Neural cell (in vitro differentiated cells): ENCODE measurements around the gene AKT1S1. TPM values are rescaled to one million over a fixed set of nuclear protein-coding genes. Genes with fewer than 3 reads are reported as not detected.

Source experiments
- H2AFZ ChIP-seq: fragments of 200-600, 300-800 bp; sonication (generic), shearing (Covaris generic); 2 replicates; pipeline ENCODE4 v1.6.0; 2014; ENCODE audit warnings: low read depth, mild to moderate bottlenecking, antibody characterized with exemption, low read length, moderate library complexity
- H3F3A ChIP-seq: fragments of 200-600 bp; shearing (Covaris generic); 2 replicates; pipeline ENCODE4 v1.6.1; 2016; ENCODE audit warnings: mild to moderate bottlenecking, moderate library complexity, mixed read lengths, antibody characterized with exemption, low read length; ENCODE audit not compliant: insufficient read depth, poor library complexity, severe bottlenecking
- H3K27ac ChIP-seq: fragments of 200-600, 300-800 bp; sonication (generic), shearing (Covaris generic); 2 replicates; pipeline ENCODE4 v1.5.1; 2014; ENCODE audit warnings: mild to moderate bottlenecking, low read length, moderate library complexity
- H3K27me3 ChIP-seq: fragments of 300-800, 200-600 bp; sonication (generic), shearing (Covaris generic); 2 replicates; pipeline ENCODE4 v1.6.0; 2014; ENCODE audit warnings: mild to moderate bottlenecking, low read depth, low read length, moderate library complexity; ENCODE audit not compliant: insufficient read depth
- H3K36me3 ChIP-seq: fragments of 300-800, 200-600 bp; sonication (generic), shearing (Covaris generic); 2 replicates; pipeline ENCODE4 v1.5.1; 2014; ENCODE audit warnings: mild to moderate bottlenecking, antibody characterized with exemption, low read length, moderate library complexity; ENCODE audit not compliant: insufficient read depth
- H3K4me2 ChIP-seq: fragments of 300-800, 200-600 bp; sonication (generic), shearing (Covaris generic); 2 replicates; pipeline ENCODE4 v1.6.0; 2014; ENCODE audit warnings: mild to moderate bottlenecking, low read length
- H3K4me3 ChIP-seq: fragments of 300-800, 200-600 bp; sonication (generic), shearing (Covaris generic); 2 replicates; pipeline ENCODE4 v1.5.1; 2014; ENCODE audit warnings: mild to moderate bottlenecking, low read length, moderate library complexity
- H3K79me2 ChIP-seq: fragments of 200-600 bp; shearing (Covaris generic); replicated peaks from 2 replicates; pipeline ENCODE4 v1.6.0; 2014; ENCODE audit warnings: mild to moderate bottlenecking, low read length, moderate library complexity; ENCODE audit not compliant: insufficient read depth
- H3K9ac ChIP-seq: fragments of 300-800, 200-600 bp; sonication (generic), shearing (Covaris generic); 2 replicates; pipeline ENCODE4 v1.6.1; 2016; ENCODE audit warnings: mild to moderate bottlenecking, low read length, mixed read lengths
- H3K9me2 ChIP-seq: fragments of 200-600 bp; shearing (Covaris generic); 2 replicates; pipeline ENCODE4 v1.6.1; 2016; ENCODE audit warnings: mild to moderate bottlenecking, low read length, mixed read lengths; ENCODE audit not compliant: insufficient read depth
- H3K9me3 ChIP-seq: fragments of 200-600, 300-800 bp; sonication (generic), shearing (Covaris generic); 2 replicates; pipeline ENCODE4 v1.6.1; 2016; ENCODE audit warnings: mild to moderate bottlenecking, mixed run types, low read length, moderate library complexity, mixed read lengths
- H4K20me1 ChIP-seq: fragments of 200-600 bp; shearing (Covaris generic); 2 replicates; pipeline ENCODE4 v1.6.1; 2016; ENCODE audit warnings: mild to moderate bottlenecking, mixed run types; ENCODE audit not compliant: insufficient read depth
- CTCF ChIP-seq: fragments of 450-650 bp; IDR thresholded peaks from 2 replicates; pipeline ENCODE4 v1.5.1; 2014; ENCODE audit warnings: antibody characterized with exemption, mild to moderate bottlenecking, moderate library complexity; ENCODE audit not compliant: poor library complexity, severe bottlenecking
- EP300 ChIP-seq: fragments of 450-650 bp; conservative IDR thresholded peaks from 2 replicates; pipeline ENCODE4 v1.6.1; 2014; ENCODE audit warnings: antibody characterized with exemption, mild to moderate bottlenecking, moderate library complexity; ENCODE audit not compliant: poor library complexity, severe bottlenecking
- EZH2 ChIP-seq: fragments of 200-600, 300-800 bp; shearing (Covaris generic), sonication (generic); IDR thresholded peaks from 2 replicates; pipeline ENCODE4 v1.6.1; 2014; ENCODE audit warnings: antibody characterized with exemption, low read length, borderline replicate concordance, mild to moderate bottlenecking; ENCODE audit not compliant: insufficient read depth, poor library complexity, severe bottlenecking
- MXI1 ChIP-seq: fragments of 450-650 bp; conservative IDR thresholded peaks from 2 replicates; pipeline ENCODE4 v1.6.1; 2014; ENCODE audit warnings: antibody characterized with exemption, mild to moderate bottlenecking; ENCODE audit not compliant: poor library complexity, severe bottlenecking
- POLR2AphosphoS5 ChIP-seq: IDR thresholded peaks from 2 replicates; pipeline ENCODE4 v1.6.1; 2012
- REST ChIP-seq: IDR thresholded peaks from 2 replicates; pipeline ENCODE4 v1.6.1; 2012; ENCODE audit warnings: borderline replicate concordance
- SMC3 ChIP-seq: fragments of 450-650 bp; conservative IDR thresholded peaks from 2 replicates; pipeline ENCODE4 v1.6.1; 2014; ENCODE audit warnings: antibody characterized with exemption, mild to moderate bottlenecking, moderate library complexity; ENCODE audit not compliant: poor library complexity
- TAF1 ChIP-seq: IDR thresholded peaks from 2 replicates; pipeline ENCODE4 v1.6.1; 2012; ENCODE audit warnings: low read depth
- polyA plus RNA-seq: library from polyadenylated mRNA; depleted of rRNA; stranded (reverse); fragments of >200 nt; gene quantifications from 2 replicates; pipeline ENCODE4 v1.2.3, GENCODE V29; 2014

Gene AKT1S1
- polyA plus RNA-seq, 1 donor from 2014 or later, result 4.8 TPM

GRCh38 chr19:49853852-49854377 is 23.2 kb downstream of the AKT1S1 start (continued):
- TF ChIP-seq EZH2, result no peak

GRCh38 chr19:49852631-49853126 is 24.5 kb downstream of the AKT1S1 start:
- H3K27ac ChIP-seq, result no peak overlapping the region
- no peak for TF ChIP-seq EP300
- TF ChIP-seq POLR2AphosphoS5, result peak; percentile 7
- H3F3A ChIP-seq, result no peaks in the 10 kb centered on the region
- no peaks in the 10 kb centered on the region for H3K9me2 ChIP-seq
- peak overlapping the region; percentile 52 for H3K4me2 ChIP-seq
- peaks cover 4% of the 10 kb centered on the region for H3K36me3 ChIP-seq
- H3K9ac ChIP-seq, result peak overlapping the region; percentile 89
- H3K4me3 ChIP-seq, result peak overlapping the region; percentile 76
- H3K9me3 ChIP-seq, result no peaks in the 10 kb centered on the region
- H3K79me2 ChIP-seq, result peaks cover 36% of the 10 kb centered on the region
- no peaks in the 10 kb centered on the region for H3K27me3 ChIP-seq
- H4K20me1 ChIP-seq, result peaks cover 41% of the 10 kb centered on the region
- no peak overlapping the region for H2AFZ ChIP-seq

- H2AFZ ChIP-seq, result no peak overlapping the region
- no peaks in the 10 kb centered on the region for H3K9me2 ChIP-seq
- peak overlapping the region; percentile 52 for H3K4me2 ChIP-seq
- H3K9ac ChIP-seq, result peak overlapping the region; percentile 89
- H3K4me3 ChIP-seq, result peak overlapping the region; percentile 76
- no peaks in the 10 kb centered on the region for H3K9me3 ChIP-seq
- peak overlapping the region; percentile 70 for H3K27ac ChIP-seq
- peaks cover 36% of the 10 kb centered on the region for H3K79me2 ChIP-seq
- H3K27me3 ChIP-seq, result no peaks in the 10 kb centered on the region
- peaks cover 32% of the 10 kb centered on the region for H4K20me1 ChIP-seq
- H3F3A ChIP-seq, result no peaks in the 10 kb centered on the region
- peaks cover 4% of the 10 kb centered on the region for H3K36me3 ChIP-seq
- peak; percentile 78 for TF ChIP-seq MXI1
- TF ChIP-seq SMC3, result peak; percentile 17
- no peak for TF ChIP-seq EP300
- no peak for TF ChIP-seq POLR2AphosphoS5
- TF ChIP-seq CTCF, result no peak
- TF ChIP-seq EZH2, result no peak
- TF ChIP-seq TAF1, result no peak
- no peak for TF ChIP-seq REST
These were observed 25.5 kb downstream of the AKT1S1 start for GRCh38 chr19:49851456-49852259.
